SK-N-SH (cell line): ENCODE measurements around the gene ARPC4.

ENCODE experiments used
- CTCF ChIP-seq: fragments of 200-600 bp; sonication (generic); IDR thresholded peaks from 2 replicates; pipeline ENCODE4 v1.6.1; 2017; ENCODE audit warnings: antibody characterized with exemption, mild to moderate bottlenecking, moderate library complexity
- EP300 ChIP-seq, 2 experiments: IDR thresholded peaks; 2 replicates each; pipeline versions ENCODE4 v1.4.0 to v1.6.1; 2012; ENCODE audit warnings: borderline replicate concordance in 1 of 2, low read depth in 1 of 2, low read length in 1 of 2
- MXI1 ChIP-seq: IDR thresholded peaks from 2 replicates; pipeline ENCODE4 v1.6.1; 2012; ENCODE audit warnings: mild to moderate bottlenecking, low read depth, low read length, improper control_type of control experiment
- NFIC ChIP-seq: IDR thresholded peaks from 2 replicates; pipeline ENCODE4 v1.4.0; 2012; ENCODE audit warnings: borderline replicate concordance
- NRF1 ChIP-seq: IDR thresholded peaks from 2 replicates; pipeline ENCODE4 v1.6.1; 2012; ENCODE audit warnings: low read depth, mild to moderate bottlenecking, low read length
- REST ChIP-seq: IDR thresholded peaks from 2 replicates; pipeline ENCODE4 v1.6.1; 2012; ENCODE audit warnings: mild to moderate bottlenecking, low read depth, low read length, moderate library complexity
- USF2 ChIP-seq: fragments of 150-350 bp; IDR thresholded peaks from 2 replicates; pipeline ENCODE4 v1.6.1; 2017; ENCODE audit warnings: antibody characterized with exemption, low read length, low read depth, borderline replicate concordance

- TF ChIP-seq CTCF (peak; percentile 43), NRF1 (no peak), USF2 (no peak), EP300 (IDR thresholded peaks at IDR 0.05; ENCODE audit: borderline replicate concordance in 1 of 2, low read depth in 1 of 2, low read length in 1 of 2) (no peak), NFIC (no peak), MXI1 (no peak), REST (no peak)
Measured at GRCh38 chr3:9826815-9827573, 34.1 kb downstream of the ARPC4 start.
